Neural progenitor cell (in vitro differentiated cells): ENCODE measurements around the gene SPOP. TPM values are rescaled to one million over a fixed set of nuclear protein-coding genes. Genes with fewer than 3 reads are reported as not detected.

ENCODE experiments used
- DNase-seq: peaks from one replicate; pipeline ENCODE4 v3.0.0-alpha.2; 2016; ENCODE audit warnings: low spot score
- H2AFZ ChIP-seq: fragments of 200-600 bp; sonication (generic); replicated peaks from 2 replicates; pipeline ENCODE4 v1.6.1; 2016; ENCODE audit warnings: antibody characterized with exemption
- H3F3A ChIP-seq: fragments of 200-600 bp; sonication (generic); 2 replicates; pipeline ENCODE4 v1.6.1; 2016; ENCODE audit warnings: antibody characterized with exemption, low read depth
- H3K27ac ChIP-seq: fragments of 200-600 bp; sonication (generic); 2 replicates; pipeline ENCODE4 v1.5.1; 2016; ENCODE audit warnings: mild to moderate bottlenecking
- H3K27me3 ChIP-seq: fragments of 200-600 bp; sonication (generic); 2 replicates; pipeline ENCODE4 v1.6.1; 2016; ENCODE audit warnings: mild to moderate bottlenecking, moderate library complexity
- H3K36me3 ChIP-seq: fragments of 200-600 bp; sonication (generic); 2 replicates; pipeline ENCODE4 v1.5.1; 2016
- H3K4me1 ChIP-seq: fragments of 200-600 bp; sonication (generic); 2 replicates; pipeline ENCODE4 v1.6.1; 2016; ENCODE audit warnings: mixed run types
- H3K4me2 ChIP-seq: fragments of 200-600 bp; sonication (generic); 2 replicates; pipeline ENCODE4 v1.6.1; 2016
- H3K4me3 ChIP-seq: fragments of 200-600 bp; sonication (generic); 2 replicates; pipeline ENCODE4 v1.5.1; 2016
- H3K79me2 ChIP-seq: fragments of 200-600 bp; sonication (generic); 2 replicates; pipeline ENCODE4 v1.6.1; 2016; ENCODE audit warnings: low read depth
- H3K9ac ChIP-seq: fragments of 200-600 bp; sonication (generic); 2 replicates; pipeline ENCODE4 v1.6.1; 2016
- H3K9me3 ChIP-seq: fragments of 200-600 bp; sonication (generic); 2 replicates; pipeline ENCODE4 v1.5.1; 2016; ENCODE audit warnings: low read depth
- H4K20me1 ChIP-seq: fragments of 200-600 bp; sonication (generic); 2 replicates; pipeline ENCODE4 v1.6.1; 2016; ENCODE audit warnings: low read depth
- H3K27ac Mint-ChIP-seq: 3 replicates; pipeline ENCODE4 v1.8.0; 2021; ENCODE audit warnings: mixed read lengths
- H3K27me3 Mint-ChIP-seq: 2 replicates; pipeline ENCODE4 v1.8.0; 2022; ENCODE audit warnings: low read depth, mild to moderate bottlenecking, inconsistent platforms, moderate library complexity, mixed read lengths; ENCODE audit not compliant: insufficient read depth
- H3K36me3 Mint-ChIP-seq: 3 replicates; pipeline ENCODE4 v1.8.0; 2021; ENCODE audit warnings: mixed read lengths
- H3K4me1 Mint-ChIP-seq: 3 replicates; pipeline ENCODE4 v1.8.0; 2021; ENCODE audit warnings: mixed read lengths
- H3K4me3 Mint-ChIP-seq: 3 replicates; pipeline ENCODE4 v1.8.0; 2021; ENCODE audit warnings: mild to moderate bottlenecking, moderate library complexity, mixed read lengths
- H3K9me3 Mint-ChIP-seq: 3 replicates; pipeline ENCODE4 v1.8.0; 2020; ENCODE audit warnings: mixed read lengths
- CTCF ChIP-seq: fragments of 200-600 bp; sonication (generic); IDR thresholded peaks from 2 replicates; pipeline ENCODE4 v1.5.1; 2017; ENCODE audit warnings: antibody characterized with exemption, mild to moderate bottlenecking
- EZH2 ChIP-seq: fragments of 200-600 bp; sonication (generic); IDR thresholded peaks from 2 replicates; pipeline ENCODE4 v1.6.1; 2017; ENCODE audit warnings: antibody characterized with exemption, mild to moderate bottlenecking, moderate library complexity
- EZH2phosphoT487 ChIP-seq: fragments of 200-600 bp; sonication (generic); IDR thresholded peaks from 2 replicates; pipeline ENCODE4 v1.6.1; 2017; ENCODE audit warnings: antibody characterized with exemption
- total RNA-seq: library from RNA; depleted of rRNA; stranded (reverse); fragments of >200 nt; gene quantifications from 2 replicates; pipeline ENCODE4 v1.2.3, GENCODE V29; 2015; ENCODE audit warnings: low replicate concordance

The SPOP gene
- total RNA-seq, 1 donor from 2014 or later: 40.3 TPM

GRCh38 chr17:49640556-49640955 lies 37.3 kb downstream of the SPOP start:
- TF ChIP-seq EZH2: no peak
- no peak overlapping the region for H3K4me2 ChIP-seq
- no peak overlapping the region for H3K9ac ChIP-seq
- Mint-ChIP-seq H3K36me3 (peaks cover 14% of the 10 kb centered on the region), H3K4me1 (no peaks in the 10 kb centered on the region), H3K27me3 (no peaks in the 10 kb centered on the region), H3K9me3 (no peaks in the 10 kb centered on the region), H3K27ac (no peak overlapping the region), H3K4me3 (no peak overlapping the region)
- no peak overlapping the region for H3K27ac ChIP-seq
- H3K27me3 ChIP-seq: no peaks in the 10 kb centered on the region
- H3K9me3 ChIP-seq: no peaks in the 10 kb centered on the region
- H3K4me3 ChIP-seq: no peak overlapping the region
- peaks cover 7% of the 10 kb centered on the region for H3K36me3 ChIP-seq
- peaks cover 7% of the 10 kb centered on the region for H4K20me1 ChIP-seq
- no peaks in the 10 kb centered on the region for H3F3A ChIP-seq
- DNase-seq: no peak
- H3K79me2 ChIP-seq: peaks cover 95% of the 10 kb centered on the region
- H2AFZ ChIP-seq: no peak overlapping the region
- H3K4me1 ChIP-seq: no peaks in the 10 kb centered on the region

- no peak overlapping the region for H3K27ac ChIP-seq
- H3K27me3 ChIP-seq: no peaks in the 10 kb centered on the region
These were observed 39.1 kb downstream of the SPOP start for GRCh38 chr17:49638818-49639217.

GRCh38 chr17:49637739-49638138 lies 40.2 kb downstream of the SPOP start:
- no peaks in the 10 kb centered on the region for H3K9me3 Mint-ChIP-seq
- Histone ChIP-seq H2AFZ (no peak overlapping the region), H3K4me2 (no peak overlapping the region), H3K27ac (no peak overlapping the region), H3K9me3 (no peaks in the 10 kb centered on the region), H3K27me3 (no peaks in the 10 kb centered on the region), H3K4me1 (peaks cover 26% of the 10 kb centered on the region), H3K9ac (no peak overlapping the region), H4K20me1 (peaks cover 28% of the 10 kb centered on the region), H3K79me2 (peaks cover 93% of the 10 kb centered on the region), H3K4me3 (no peak overlapping the region), H3F3A (peaks cover 15% of the 10 kb centered on the region), H3K36me3 (peaks cover 7% of the 10 kb centered on the region)
- TF ChIP-seq EZH2phosphoT487 (no peak), CTCF (no peak), EZH2 (no peak)
- H3K27me3 Mint-ChIP-seq: no peaks in the 10 kb centered on the region
- no peak for DNase-seq
- H3K4me3 Mint-ChIP-seq: no peak overlapping the region
- peaks cover 14% of the 10 kb centered on the region for H3K36me3 Mint-ChIP-seq
- H3K4me1 Mint-ChIP-seq: peaks cover 24% of the 10 kb centered on the region
- no peak overlapping the region for H3K27ac Mint-ChIP-seq

More at GRCh38 chr17:49638818-49639217, 39.1 kb downstream of the SPOP start:
- Histone ChIP-seq H3K4me3 (no peak overlapping the region), H3K9me3 (no peaks in the 10 kb centered on the region), H3F3A (peaks cover 13% of the 10 kb centered on the region), H3K9ac (no peak overlapping the region), H3K4me2 (no peak overlapping the region), H4K20me1 (peaks cover 21% of the 10 kb centered on the region), H3K4me1 (peaks cover 15% of the 10 kb centered on the region), H3K36me3 (peaks cover 7% of the 10 kb centered on the region), H3K79me2 (peaks cover 93% of the 10 kb centered on the region), H2AFZ (no peak overlapping the region)
- no peaks in the 10 kb centered on the region for H3K27me3 Mint-ChIP-seq
- H3K9me3 Mint-ChIP-seq: no peaks in the 10 kb centered on the region
- TF ChIP-seq EZH2phosphoT487 (no peak), CTCF (no peak), EZH2 (no peak)
- H3K36me3 Mint-ChIP-seq: peaks cover 14% of the 10 kb centered on the region
- no peak for DNase-seq
- no peak overlapping the region for H3K4me3 Mint-ChIP-seq
- H3K27ac Mint-ChIP-seq: no peak overlapping the region
- peaks cover 15% of the 10 kb centered on the region for H3K4me1 Mint-ChIP-seq

- Histone ChIP-seq H3K9ac (no peak overlapping the region), H3F3A (peaks cover 16% of the 10 kb centered on the region), H3K9me3 (no peaks in the 10 kb centered on the region), H3K27me3 (no peaks in the 10 kb centered on the region), H3K27ac (no peak overlapping the region), H3K36me3 (peaks cover 7% of the 10 kb centered on the region), H3K4me3 (no peak overlapping the region), H3K4me2 (no peak overlapping the region), H2AFZ (no peak overlapping the region), H3K4me1 (peaks cover 28% of the 10 kb centered on the region), H4K20me1 (peaks cover 30% of the 10 kb centered on the region), H3K79me2 (peaks cover 93% of the 10 kb centered on the region)
- Mint-ChIP-seq H3K27me3 (no peaks in the 10 kb centered on the region), H3K36me3 (peaks cover 14% of the 10 kb centered on the region), H3K27ac (no peak overlapping the region), H3K4me3 (no peak overlapping the region), H3K4me1 (peaks cover 24% of the 10 kb centered on the region), H3K9me3 (no peaks in the 10 kb centered on the region)
- no peak for DNase-seq
- no peak for TF ChIP-seq CTCF
- no peak for TF ChIP-seq EZH2phosphoT487
- no peak for TF ChIP-seq EZH2
These were observed 40.8 kb downstream of the SPOP start for GRCh38 chr17:49637050-49637449.
